ENCODE data around the gene RND1.
"Not testable (repeated sequence)": the region's sequence is repeated elsewhere in the genome, so short reads cannot be mapped to it uniquely, and the experiment has no call there.

The RND1 gene

DNA sequence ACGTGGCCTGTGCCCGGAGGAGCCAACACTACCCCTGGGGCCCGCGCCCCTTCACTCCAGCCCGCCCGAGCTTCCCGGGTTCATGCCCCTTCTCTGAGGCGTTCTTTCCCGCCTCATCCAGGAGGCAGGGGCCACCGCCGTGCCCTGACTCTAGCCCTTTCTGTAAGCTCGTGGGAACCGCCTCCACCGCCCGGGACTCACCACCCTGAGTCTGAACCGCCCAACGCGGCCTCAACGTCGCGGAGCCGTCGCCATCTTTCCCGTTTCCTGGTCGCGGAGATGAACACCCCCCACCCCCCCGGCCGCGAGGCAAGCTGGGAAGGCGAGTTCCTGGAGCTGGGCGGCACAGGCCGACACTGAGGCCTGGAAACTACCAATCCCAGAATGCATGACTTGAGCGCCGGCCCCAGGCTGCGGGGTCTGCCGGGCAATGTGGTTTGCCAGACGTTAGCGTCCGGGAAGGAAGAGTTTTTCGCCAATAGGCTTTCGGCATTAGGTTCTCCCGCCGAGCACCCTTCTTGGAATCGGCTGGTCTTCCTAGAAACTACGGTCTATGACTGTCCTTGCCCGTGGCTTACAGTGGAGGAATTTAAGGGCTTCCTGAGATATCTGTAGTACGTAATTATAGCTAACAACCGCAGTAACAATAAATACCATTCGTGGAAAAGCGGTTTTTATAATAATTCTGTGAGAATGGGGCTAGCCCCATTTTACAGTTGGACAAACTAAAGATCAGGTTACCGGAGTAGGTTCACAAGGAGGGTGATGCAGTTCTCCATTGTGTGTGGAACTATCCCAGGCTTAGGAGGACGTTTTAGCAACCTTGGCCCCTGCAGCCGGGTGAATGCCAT lies 13.6 kb downstream of the RND1 start, which contains the start of gene DDX23:
Gene DDX23 (minus strand): TSS at position 281 of the 851 bp plus-strand sequence. CDS start 6,381 bp downstream, outside the sequence.
- Histone ChIP-seq H3K79me2 (ENCODE audit: control insufficient read depth, low read length) (peaks cover 55% of the 10 kb centered on the region), H4K20me1 (ENCODE audit: control insufficient read depth, insufficient read depth, low read depth, low read length) (peaks cover 7% of the 10 kb centered on the region; the same call in 1 of the 2 replicates), H3K36me3 (ENCODE audit: control insufficient read depth, low read length) (peaks cover 32% of the 10 kb centered on the region), H3K4me1 (ENCODE audit: control insufficient read depth, low read length) (peaks cover 34% of the 10 kb centered on the region), H3F3A (ENCODE audit: control insufficient read depth, insufficient read depth) (peaks cover 2% of the 10 kb centered on the region; the same call in 1 of the 2 replicates), H3K4me2 (ENCODE audit: low read length) (peak within 1 kb of the TSS; percentile 84), H3K9me2 (replicated peaks; ENCODE audit: control insufficient read depth, low read length) (no peaks in the 10 kb centered on the region), H3K27me3 (ENCODE audit: control insufficient read depth, low read length) (no peaks in the 10 kb centered on the region), H3K4me3 (ENCODE audit: low read length) (peak within 1 kb of the TSS; percentile 83), H3K9me3 (ENCODE audit: control insufficient read depth, insufficient read depth, low read length) (no peaks in the 10 kb centered on the region), H3K27ac (ENCODE audit: low read depth, low read length) (peak within 1 kb of the TSS; percentile 63)
- TF ChIP-seq, protein P1, sequence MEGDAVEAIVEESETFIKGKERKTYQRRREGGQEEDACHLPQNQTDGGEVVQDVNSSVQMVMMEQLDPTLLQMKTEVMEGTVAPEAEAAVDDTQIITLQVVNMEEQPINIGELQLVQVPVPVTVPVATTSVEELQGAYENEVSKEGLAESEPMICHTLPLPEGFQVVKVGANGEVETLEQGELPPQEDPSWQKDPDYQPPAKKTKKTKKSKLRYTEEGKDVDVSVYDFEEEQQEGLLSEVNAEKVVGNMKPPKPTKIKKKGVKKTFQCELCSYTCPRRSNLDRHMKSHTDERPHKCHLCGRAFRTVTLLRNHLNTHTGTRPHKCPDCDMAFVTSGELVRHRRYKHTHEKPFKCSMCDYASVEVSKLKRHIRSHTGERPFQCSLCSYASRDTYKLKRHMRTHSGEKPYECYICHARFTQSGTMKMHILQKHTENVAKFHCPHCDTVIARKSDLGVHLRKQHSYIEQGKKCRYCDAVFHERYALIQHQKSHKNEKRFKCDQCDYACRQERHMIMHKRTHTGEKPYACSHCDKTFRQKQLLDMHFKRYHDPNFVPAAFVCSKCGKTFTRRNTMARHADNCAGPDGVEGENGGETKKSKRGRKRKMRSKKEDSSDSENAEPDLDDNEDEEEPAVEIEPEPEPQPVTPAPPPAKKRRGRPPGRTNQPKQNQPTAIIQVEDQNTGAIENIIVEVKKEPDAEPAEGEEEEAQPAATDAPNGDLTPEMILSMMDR (IDR thresholded peaks at IDR 0.05; ENCODE audit: low read depth, low read length, poor library complexity, severe bottlenecking): no peak
- TF ChIP-seq EZH2phosphoT487 (IDR thresholded peaks at IDR 0.05; ENCODE audit: borderline replicate concordance, low read length): no peak

DNA sequence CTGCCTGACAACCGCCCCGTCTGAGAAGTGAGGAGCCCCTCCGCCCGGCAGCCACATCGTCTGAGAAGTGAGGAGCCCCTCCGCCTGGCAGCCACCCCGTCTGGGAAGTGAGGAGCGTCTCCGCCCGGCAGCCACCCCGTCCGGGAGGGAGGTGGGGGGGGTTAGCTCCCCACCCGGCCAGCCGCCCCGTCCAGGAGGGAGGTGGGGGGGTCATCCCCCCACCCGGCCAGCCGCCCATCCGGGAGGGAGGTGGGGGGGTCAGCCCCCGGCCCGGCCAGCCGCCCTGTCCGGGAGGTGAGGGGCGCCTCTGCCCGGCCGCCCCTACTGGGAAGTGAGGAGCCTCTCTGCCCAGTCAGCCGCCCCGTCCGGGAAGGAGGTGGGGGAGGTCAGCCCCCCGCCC lies 23.6 kb downstream of the RND1 start:
- H3K4me2 ChIP-seq (ENCODE audit: low read length); H3K4me3 ChIP-seq (ENCODE audit: low read length); H4K20me1 ChIP-seq (ENCODE audit: control insufficient read depth, insufficient read depth, low read depth, low read length); H3F3A ChIP-seq (ENCODE audit: control insufficient read depth, insufficient read depth); H3K9me3 ChIP-seq (ENCODE audit: control insufficient read depth, insufficient read depth, low read length); H3K27ac ChIP-seq (ENCODE audit: low read depth, low read length); H3K27me3 ChIP-seq (ENCODE audit: control insufficient read depth, low read length); H3K4me1 ChIP-seq (ENCODE audit: control insufficient read depth, low read length); H3K9me2 ChIP-seq (replicated peaks; ENCODE audit: control insufficient read depth, low read length): not testable (repeated sequence)
- Histone ChIP-seq H3K79me2 (ENCODE audit: control insufficient read depth, low read length) (peaks cover 17% of the 10 kb centered on the region), H3K36me3 (ENCODE audit: control insufficient read depth, low read length) (peaks cover 65% of the 10 kb centered on the region)

DNA sequence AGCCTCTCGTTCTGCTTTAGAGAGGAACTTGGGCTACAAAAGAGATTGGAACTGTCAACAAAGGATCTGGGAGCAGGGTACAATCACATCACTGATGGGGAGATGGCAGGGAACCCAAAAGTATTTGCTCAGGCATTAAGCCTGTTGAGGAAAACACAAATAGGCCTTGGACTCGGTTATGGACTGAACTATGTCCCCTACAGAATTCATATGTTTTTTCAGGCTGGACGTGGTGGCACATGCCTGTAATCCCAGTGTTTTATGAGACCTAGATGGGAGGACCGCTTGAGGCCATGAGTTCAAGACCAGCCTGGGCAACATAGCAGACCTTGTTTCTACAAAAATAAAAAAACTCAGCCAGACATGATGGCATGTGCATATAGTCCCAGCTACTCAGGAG lies 27.6 kb downstream of the RND1 start:
- Histone ChIP-seq H4K20me1 (ENCODE audit: control insufficient read depth, insufficient read depth, low read depth, low read length) (no peaks in the 10 kb centered on the region; the same call in 1 of the 2 replicates), H3K79me2 (ENCODE audit: control insufficient read depth, low read length) (no peaks in the 10 kb centered on the region), H3K9me2 (replicated peaks; ENCODE audit: control insufficient read depth, low read length) (no peaks in the 10 kb centered on the region), H3K4me2 (ENCODE audit: low read length) (no peak overlapping the region), H3F3A (ENCODE audit: control insufficient read depth, insufficient read depth) (no peaks in the 10 kb centered on the region), H3K27me3 (ENCODE audit: control insufficient read depth, low read length) (no peaks in the 10 kb centered on the region), H3K4me1 (ENCODE audit: control insufficient read depth, low read length) (no peaks in the 10 kb centered on the region), H3K4me3 (ENCODE audit: low read length) (no peak overlapping the region), H3K9me3 (ENCODE audit: control insufficient read depth, insufficient read depth, low read length) (no peaks in the 10 kb centered on the region), H3K36me3 (ENCODE audit: control insufficient read depth, low read length) (peaks cover 66% of the 10 kb centered on the region), H3K27ac (ENCODE audit: low read depth, low read length) (no peak overlapping the region)
- TF ChIP-seq, protein P1 (IDR thresholded peaks at IDR 0.05; ENCODE audit: low read depth, low read length, poor library complexity, severe bottlenecking): no peak
- no peak for TF ChIP-seq EZH2phosphoT487 (IDR thresholded peaks at IDR 0.05; ENCODE audit: borderline replicate concordance, low read length)
